Stimulated activated CD4-positive, alpha-beta T cell treated with anti-CD3 and anti-CD28 coated beads, Interleukin-1b, Interleukin-23, amount 100 ng/mL, for 4 hours (primary cell): ENCODE results near the gene NOL9.
"Not testable (repeated sequence)": the region's sequence is repeated elsewhere in the genome, so short reads cannot be mapped to it uniquely, and the experiment has no call there.

Experiments used
- DNase-seq, 2 donors: peaks; one replicate each; pipeline ENCODE4 v3.0.0-alpha.2; 2020; ENCODE audit warnings: low read depth in 2 of 2

NOL9 gene

GRCh38 chr1:6503884-6504602 lies 50.3 kb downstream of the NOL9 start:
- no peak for DNase-seq

- DNase-seq = no peak
These were observed 52.1 kb downstream of the NOL9 start for GRCh38 chr1:6502000-6502891.

GRCh38 chr1:6501279-6501813 lies 53.0 kb downstream of the NOL9 start:
- DNase-seq = no peak

GRCh38 chr1:6500544-6501278 lies 53.6 kb downstream of the NOL9 start:
- no peak for DNase-seq

GRCh38 chr1:6499296-6499695 lies 55.0 kb downstream of the NOL9 start:
- no peak for DNase-seq

DNA sequence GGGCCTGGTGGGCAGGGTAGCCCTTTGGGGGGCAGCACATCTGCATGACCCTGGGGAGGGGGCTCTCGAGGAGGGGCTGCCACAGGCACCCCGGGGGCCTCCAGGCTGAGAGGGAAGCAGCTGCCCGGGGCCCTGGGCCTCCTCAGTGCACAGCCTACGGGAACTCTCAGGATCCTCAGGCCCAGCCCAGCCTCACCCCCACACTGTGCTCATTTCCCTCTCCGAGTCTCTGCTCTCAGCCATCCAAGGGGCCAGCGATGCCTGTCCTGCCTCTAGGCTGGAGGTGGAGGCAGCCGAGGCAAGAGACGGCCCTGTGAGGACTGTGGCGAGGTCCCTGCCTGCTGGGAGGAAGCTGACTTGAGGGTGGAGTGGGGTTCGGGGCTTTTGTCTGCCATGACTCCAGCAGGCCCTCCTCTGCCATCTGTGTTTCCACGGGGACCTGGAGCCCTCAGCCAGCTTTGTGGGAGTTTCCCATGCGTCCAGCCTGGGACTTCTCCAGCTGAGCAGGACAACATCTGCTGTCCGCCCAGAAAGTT lies 55.7 kb downstream of the NOL9 start:
- DNase-seq = no peak

- DNase-seq = no peak
These were observed 56.3 kb downstream of the NOL9 start for GRCh38 chr1:6497867-6498575.

GRCh38 chr1:6497215-6497866 lies 57.0 kb downstream of the NOL9 start:
- peak; percentile 24 to 50 for DNase-seq

DNA sequence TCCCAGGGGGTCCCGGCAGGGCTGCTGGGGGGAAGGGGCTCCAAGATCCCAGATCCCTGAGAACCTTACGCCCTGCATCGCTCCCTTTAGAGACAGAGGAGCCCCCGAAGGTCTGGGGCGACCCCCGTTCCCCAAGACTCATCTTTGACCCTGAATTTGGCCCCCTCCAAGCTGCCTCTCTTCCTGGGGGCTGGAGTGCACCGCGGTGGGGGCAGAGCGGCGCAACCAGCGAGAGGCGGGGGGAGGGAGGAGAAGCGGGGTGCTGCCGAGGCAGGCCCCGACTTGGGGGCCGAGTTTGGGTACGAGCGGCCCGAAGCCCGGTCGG lies 57.5 kb downstream of the NOL9 start:
- DNase-seq = no peak

GRCh38 chr1:6496365-6496721 lies 58.0 kb downstream of the NOL9 start:
- DNase-seq = no peak

- DNase-seq = no peak
These were observed 58.6 kb downstream of the NOL9 start for GRCh38 chr1:6495540-6496364.

DNA sequence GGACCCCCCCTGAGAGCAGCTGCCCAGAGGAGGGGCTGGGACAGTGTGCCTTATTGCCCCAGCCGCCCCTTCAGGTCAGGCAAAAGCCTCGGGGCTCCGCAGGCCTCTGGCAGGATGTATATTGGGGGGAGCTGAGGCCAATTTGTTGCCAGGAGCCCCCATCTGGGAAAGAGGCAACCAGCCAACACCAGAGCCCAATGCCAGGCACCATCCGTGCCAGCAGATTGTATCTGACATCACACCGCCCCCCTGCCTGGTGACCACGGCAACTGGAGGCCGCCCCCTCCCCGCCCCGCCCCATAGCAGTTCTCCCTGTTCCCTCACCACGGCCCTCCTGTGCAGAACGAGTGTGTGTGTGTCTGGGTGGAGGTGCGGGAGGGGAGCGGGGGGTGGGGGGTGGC lies 59.3 kb downstream of the NOL9 start:
- no peak for DNase-seq

- DNase-seq = no peak
These were observed 59.7 kb downstream of the NOL9 start for GRCh38 chr1:6494627-6495026.

GRCh38 chr1:6493834-6494223 lies 60.5 kb downstream of the NOL9 start:
- not testable (repeated sequence) for DNase-seq

GRCh38 chr1:6491966-6492365 lies 62.3 kb downstream of the NOL9 start:
- no peak for DNase-seq

DNA sequence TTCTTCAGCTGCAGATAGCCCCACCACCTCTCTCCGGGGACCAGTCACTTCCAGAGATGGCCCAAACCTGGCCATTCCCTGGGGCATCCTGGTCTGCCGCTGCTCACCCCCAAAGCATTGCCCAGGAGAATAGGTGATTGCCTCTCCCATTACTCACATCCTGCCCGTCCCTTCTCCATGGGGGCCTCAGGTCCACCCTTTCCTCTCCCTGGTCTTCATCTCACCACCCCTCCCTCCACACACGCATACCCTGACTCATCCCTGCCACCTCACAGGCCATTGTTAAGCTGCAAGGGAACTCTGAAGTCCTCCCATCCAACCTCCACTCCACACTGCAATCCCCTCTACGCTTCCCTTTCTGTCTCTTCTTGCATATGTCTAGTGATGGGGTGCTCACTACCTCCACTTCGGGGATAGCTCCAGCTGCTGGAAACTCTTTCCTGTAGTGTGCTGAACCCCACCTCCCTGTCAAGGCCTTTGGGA lies 62.8 kb downstream of the NOL9 start, which contains the start of gene PLEKHG5:
Gene PLEKHG5, minus strand, starts transcription at position 188 of the 483 bp plus-strand sequence. CDS start 14,096 bp downstream, outside the sequence.
- no peak for DNase-seq

GRCh38 chr1:6491081-6491449 lies 63.2 kb downstream of the NOL9 start:
- no peak for DNase-seq

GRCh38 chr1:6490181-6491080 lies 63.9 kb downstream of the NOL9 start:
- peak in 1 of 2 donors; percentile 59 for DNase-seq

- DNase-seq = peak; percentile 71 to 75
These were observed 64.5 kb downstream of the NOL9 start for GRCh38 chr1:6489799-6490180.
